ENCODE results near the gene PLXNB1.
A peak's percentile ranks its signal among the peaks of the same experiment; 100 is the strongest.
"Not testable (repeated sequence)": the region's sequence is repeated elsewhere in the genome, so short reads cannot be mapped to it uniquely, and the experiment has no call there.

The PLXNB1 gene

GRCh38 chr3:48461767-48462166 is 31.9 kb upstream of the PLXNB1 start:
- not testable (repeated sequence) for H3K4me3 ChIP-seq (ENCODE audit: low read length); H3K4me1 ChIP-seq (ENCODE audit: insufficient read depth, low read length); H3K9me3 ChIP-seq (ENCODE audit: insufficient read depth, low read depth, low read length); H3K9ac ChIP-seq (ENCODE audit: low read depth, low read length); H3K27ac ChIP-seq (ENCODE audit: low read length); H3K27me3 ChIP-seq (ENCODE audit: insufficient read depth, low read length)
- H3K36me3 ChIP-seq (ENCODE audit: insufficient read depth, low read depth, low read length) = peaks cover 41% of the 10 kb centered on the region

GRCh38 chr3:48460517-48460902 is 30.6 kb upstream of the PLXNB1 start:
- no peaks in the 10 kb centered on the region for H3K4me1 ChIP-seq (ENCODE audit: insufficient read depth, low read length)
- no peak overlapping the region for H3K27ac ChIP-seq (ENCODE audit: low read length)
- no peaks in the 10 kb centered on the region for H3K27me3 ChIP-seq (ENCODE audit: insufficient read depth, low read length)
- H3K9ac ChIP-seq (ENCODE audit: low read depth, low read length) = no peak overlapping the region
- H3K9me3 ChIP-seq (ENCODE audit: insufficient read depth, low read depth, low read length) = no peaks in the 10 kb centered on the region
- H3K4me3 ChIP-seq (ENCODE audit: low read length) = no peak overlapping the region
- H3K36me3 ChIP-seq (ENCODE audit: insufficient read depth, low read depth, low read length) = peaks cover 52% of the 10 kb centered on the region

- H3K9me3 ChIP-seq (ENCODE audit: insufficient read depth, low read depth, low read length) = no peaks in the 10 kb centered on the region
- H3K36me3 ChIP-seq (ENCODE audit: insufficient read depth, low read depth, low read length) = peaks cover 57% of the 10 kb centered on the region
- no peak overlapping the region for H3K4me3 ChIP-seq (ENCODE audit: low read length)
- no peaks in the 10 kb centered on the region for H3K27me3 ChIP-seq (ENCODE audit: insufficient read depth, low read length)
- H3K27ac ChIP-seq (ENCODE audit: low read length) = no peak overlapping the region
- H3K9ac ChIP-seq (ENCODE audit: low read depth, low read length) = no peak overlapping the region
- no peaks in the 10 kb centered on the region for H3K4me1 ChIP-seq (ENCODE audit: insufficient read depth, low read length)
Observed at GRCh38 chr3:48459773-48460516, 30.1 kb upstream of the PLXNB1 start.

GRCh38 chr3:48459331-48459730 is 29.4 kb upstream of the PLXNB1 start:
- Histone ChIP-seq H3K27me3 (ENCODE audit: insufficient read depth, low read length) (no peaks in the 10 kb centered on the region), H3K4me1 (ENCODE audit: insufficient read depth, low read length) (no peaks in the 10 kb centered on the region), H3K36me3 (ENCODE audit: insufficient read depth, low read depth, low read length) (peaks cover 63% of the 10 kb centered on the region)

GRCh38 chr3:48456456-48456855 is 26.6 kb upstream of the PLXNB1 start:
- H3K27me3 ChIP-seq (ENCODE audit: insufficient read depth, low read length) = no peaks in the 10 kb centered on the region
- H3K9ac ChIP-seq (ENCODE audit: low read depth, low read length) = no peak overlapping the region
- H3K4me3 ChIP-seq (ENCODE audit: low read length) = no peak overlapping the region
- peaks cover 92% of the 10 kb centered on the region for H3K36me3 ChIP-seq (ENCODE audit: insufficient read depth, low read depth, low read length)
- H3K27ac ChIP-seq (ENCODE audit: low read length) = no peak overlapping the region
- H3K9me3 ChIP-seq (ENCODE audit: insufficient read depth, low read depth, low read length) = no peaks in the 10 kb centered on the region
- H3K4me1 ChIP-seq (ENCODE audit: insufficient read depth, low read length) = no peaks in the 10 kb centered on the region

More at GRCh38 chr3:48459331-48459730, 29.4 kb upstream of the PLXNB1 start:
- Histone ChIP-seq H3K4me3 (ENCODE audit: low read length) (no peak overlapping the region), H3K9ac (ENCODE audit: low read depth, low read length) (no peak overlapping the region), H3K27ac (ENCODE audit: low read length) (no peak overlapping the region), H3K9me3 (ENCODE audit: insufficient read depth, low read depth, low read length) (no peaks in the 10 kb centered on the region)

- H3K4me1 ChIP-seq (ENCODE audit: insufficient read depth, low read length) = peaks cover 5% of the 10 kb centered on the region
- no peak overlapping the region for H3K27ac ChIP-seq (ENCODE audit: low read length)
- no peak overlapping the region for H3K9ac ChIP-seq (ENCODE audit: low read depth, low read length)
- no peaks in the 10 kb centered on the region for H3K9me3 ChIP-seq (ENCODE audit: insufficient read depth, low read depth, low read length)
- peaks cover 65% of the 10 kb centered on the region for H3K36me3 ChIP-seq (ENCODE audit: insufficient read depth, low read depth, low read length)
- no peak overlapping the region for H3K4me3 ChIP-seq (ENCODE audit: low read length)
- H3K27me3 ChIP-seq (ENCODE audit: insufficient read depth, low read length) = no peaks in the 10 kb centered on the region
Observed at GRCh38 chr3:48451270-48451669, 21.4 kb upstream of the PLXNB1 start.

GRCh38 chr3:48446425-48447193 is 16.7 kb upstream of the PLXNB1 start, which contains the start of gene ATRIP:
TSS of gene ATRIP (plus strand) at chr3:48446737. CDS start at chr3:48446846, 109 bp downstream.
- H3K4me1 ChIP-seq (ENCODE audit: insufficient read depth, low read length) = peaks cover 6% of the 10 kb centered on the region
- no peaks in the 10 kb centered on the region for H3K27me3 ChIP-seq (ENCODE audit: insufficient read depth, low read length)
- no peaks in the 10 kb centered on the region for H3K9me3 ChIP-seq (ENCODE audit: insufficient read depth, low read depth, low read length)
- no peak within 1 kb of the TSS for H3K27ac ChIP-seq (ENCODE audit: low read length)
- H3K4me3 ChIP-seq (ENCODE audit: low read length) = peak within 1 kb of the TSS; percentile 99
- peaks cover 51% of the 10 kb centered on the region for H3K36me3 ChIP-seq (ENCODE audit: insufficient read depth, low read depth, low read length)
- H3K9ac ChIP-seq (ENCODE audit: low read depth, low read length) = peak within 1 kb of the TSS; percentile 95

GRCh38 chr3:48446043-48446424 is 16.1 kb upstream of the PLXNB1 start:
- Histone ChIP-seq H3K9me3 (ENCODE audit: insufficient read depth, low read depth, low read length) (no peaks in the 10 kb centered on the region), H3K27me3 (ENCODE audit: insufficient read depth, low read length) (no peaks in the 10 kb centered on the region), H3K27ac (ENCODE audit: low read length) (no peak overlapping the region), H3K4me3 (ENCODE audit: low read length) (peak overlapping the region; percentile 99), H3K36me3 (ENCODE audit: insufficient read depth, low read depth, low read length) (peaks cover 49% of the 10 kb centered on the region), H3K9ac (ENCODE audit: low read depth, low read length) (peak overlapping the region; percentile 95), H3K4me1 (ENCODE audit: insufficient read depth, low read length) (peaks cover 10% of the 10 kb centered on the region)

GRCh38 chr3:48445277-48445882 is 15.5 kb upstream of the PLXNB1 start:
- Histone ChIP-seq H3K36me3 (ENCODE audit: insufficient read depth, low read depth, low read length) (peaks cover 43% of the 10 kb centered on the region), H3K4me3 (ENCODE audit: low read length) (peak overlapping the region; percentile 99), H3K9ac (ENCODE audit: low read depth, low read length) (peak overlapping the region; percentile 95; the same call in 1 of the 2 replicates), H3K4me1 (ENCODE audit: insufficient read depth, low read length) (peaks cover 10% of the 10 kb centered on the region), H3K9me3 (ENCODE audit: insufficient read depth, low read depth, low read length) (no peaks in the 10 kb centered on the region), H3K27ac (ENCODE audit: low read length) (no peak overlapping the region), H3K27me3 (ENCODE audit: insufficient read depth, low read length) (no peaks in the 10 kb centered on the region)

GRCh38 chr3:48441940-48442339 is 12.1 kb upstream of the PLXNB1 start:
- H3K36me3 ChIP-seq (ENCODE audit: insufficient read depth, low read depth, low read length) = peaks cover 36% of the 10 kb centered on the region
- H3K4me3 ChIP-seq (ENCODE audit: low read length) = peak overlapping the region; percentile 97
- 0 out of 2 replicates have a peak, but pooled peaks cover 4% of the 10 kb centered on the region for H3K4me1 ChIP-seq (ENCODE audit: insufficient read depth, low read length)
- no peaks in the 10 kb centered on the region for H3K9me3 ChIP-seq (ENCODE audit: insufficient read depth, low read depth, low read length)
- no peaks in the 10 kb centered on the region for H3K27me3 ChIP-seq (ENCODE audit: insufficient read depth, low read length)
- no peak overlapping the region for H3K27ac ChIP-seq (ENCODE audit: low read length)
- H3K9ac ChIP-seq (ENCODE audit: low read depth, low read length) = peak overlapping the region; percentile 23

- Histone ChIP-seq H3K4me3 (ENCODE audit: low read length) (peak overlapping the region; percentile 97), H3K4me1 (ENCODE audit: insufficient read depth, low read length) (0 out of 2 replicates have a peak, but pooled peaks cover 4% of the 10 kb centered on the region), H3K9ac (ENCODE audit: low read depth, low read length) (peak overlapping the region; percentile 96), H3K36me3 (ENCODE audit: insufficient read depth, low read depth, low read length) (peaks cover 36% of the 10 kb centered on the region), H3K9me3 (ENCODE audit: insufficient read depth, low read depth, low read length) (no peaks in the 10 kb centered on the region), H3K27me3 (ENCODE audit: insufficient read depth, low read length) (no peaks in the 10 kb centered on the region), H3K27ac (ENCODE audit: low read length) (peak overlapping the region; percentile 31)
Observed at GRCh38 chr3:48440590-48440958, 10.7 kb upstream of the PLXNB1 start.
